Measurements from ENCODE around the gene IP6K1.

The IP6K1 gene

GRCh38 chr3:49707113-49707480, 79.2 kb downstream of the IP6K1 start:
- Histone ChIP-seq H3K27me3 (no peaks in the 10 kb centered on the region), H3K36me3 (peaks cover 31 to 68% (median 46%) of the 10 kb centered on the region in 11 experiments), H3K27ac (peak overlapping the region in 1 of 11 experiments; percentile 32; a peak in 1 of 22 replicates), H3K4me2 (peak overlapping the region in 10 of 11 experiments; percentile 15 to 75 (median 50); a peak in 18 of 22 replicates), H3K9ac (peak overlapping the region in 6 of 11 experiments; percentile 17 to 53 (median 38); a peak in 8 of 22 replicates), H3K4me3 (no peak overlapping the region), H3K9me3 (replicated peaks in 1 of 11) (no peaks in the 10 kb centered on the region), H4K20me1 (peaks cover 0 to 42% (median 0%) of the 10 kb centered on the region in 11 experiments; a peak in 7 of 22 replicates), H3K4me1 (peaks cover 11 to 32% (median 27%) of the 10 kb centered on the region in 10 experiments)
- TF ChIP-seq Cebpa-rat (IDR thresholded peaks at IDR 0.05) = no peak

GRCh38 chr3:49706456-49707112, 79.8 kb downstream of the IP6K1 start:
- H3K4me1 ChIP-seq = peaks cover 7 to 26% (median 22%) of the 10 kb centered on the region in 10 experiments
- H3K27ac ChIP-seq = no peak overlapping the region
- H3K27me3 ChIP-seq = no peaks in the 10 kb centered on the region
- H3K36me3 ChIP-seq = peaks cover 36 to 73% (median 51%) of the 10 kb centered on the region in 11 experiments
- H3K9me3 ChIP-seq (replicated peaks in 1 of 11) = no peaks in the 10 kb centered on the region
- H3K4me2 ChIP-seq = no peak overlapping the region
- no peak overlapping the region for H3K9ac ChIP-seq
- H4K20me1 ChIP-seq = peaks cover 0 to 48% (median 0%) of the 10 kb centered on the region in 11 experiments; a peak in 7 of 22 replicates
- no peak for TF ChIP-seq Cebpa-rat (IDR thresholded peaks at IDR 0.05)
- no peak overlapping the region for H3K4me3 ChIP-seq

- H3K9me3 ChIP-seq (replicated peaks in 1 of 11) = no peaks in the 10 kb centered on the region
- no peaks in the 10 kb centered on the region for H3K27me3 ChIP-seq
- no peak overlapping the region for H3K4me3 ChIP-seq
- H3K9ac ChIP-seq = no peak overlapping the region
- TF ChIP-seq Cebpa-rat (IDR thresholded peaks at IDR 0.05) = no peak
- H4K20me1 ChIP-seq = peaks cover 0 to 59% (median 0%) of the 10 kb centered on the region in 11 experiments; a peak in 8 of 22 replicates
- H3K27ac ChIP-seq = no peak overlapping the region
- peaks cover 45 to 75% (median 61%) of the 10 kb centered on the region in 11 experiments for H3K36me3 ChIP-seq
- no peak overlapping the region for H3K4me2 ChIP-seq
- peaks cover 7 to 15% (median 13%) of the 10 kb centered on the region in 10 experiments for H3K4me1 ChIP-seq
Measured at GRCh38 chr3:49705390-49705960, 80.9 kb downstream of the IP6K1 start.

GRCh38 chr3:49704629-49705028, 81.7 kb downstream of the IP6K1 start:
- H4K20me1 ChIP-seq = peaks cover 0 to 67% (median under 1%) of the 10 kb centered on the region in 11 experiments; a peak in 8 of 22 replicates
- TF ChIP-seq Cebpa-rat (IDR thresholded peaks at IDR 0.05) = no peak
- H3K9me3 ChIP-seq (replicated peaks in 1 of 11) = no peaks in the 10 kb centered on the region
- H3K27me3 ChIP-seq = no peaks in the 10 kb centered on the region
- H3K4me3 ChIP-seq = no peak overlapping the region
- peaks cover 45 to 79% (median 68%) of the 10 kb centered on the region in 11 experiments for H3K36me3 ChIP-seq
- H3K27ac ChIP-seq = no peak overlapping the region
- H3K4me2 ChIP-seq = no peak overlapping the region
- peaks cover 7 to 22% (median 18%) of the 10 kb centered on the region in 10 experiments for H3K4me1 ChIP-seq
- no peak overlapping the region for H3K9ac ChIP-seq

GRCh38 chr3:49703956-49704355, 82.4 kb downstream of the IP6K1 start:
- peak overlapping the region in 1 of 11 experiments; percentile 39; a peak in 1 of 22 replicates for H3K9ac ChIP-seq
- no peaks in the 10 kb centered on the region for H3K27me3 ChIP-seq
- no peak for TF ChIP-seq Cebpa-rat (IDR thresholded peaks at IDR 0.05)
- H3K4me1 ChIP-seq = peaks cover 7 to 29% (median 25%) of the 10 kb centered on the region in 10 experiments
- H3K9me3 ChIP-seq (replicated peaks in 1 of 11) = no peaks in the 10 kb centered on the region
- H3K27ac ChIP-seq = peak overlapping the region in 1 of 11 experiments; percentile 17; a peak in 3 of 22 replicates
- no peak overlapping the region; a peak in 1 of 22 replicates for H3K4me2 ChIP-seq
- no peak overlapping the region for H3K4me3 ChIP-seq
- peaks cover 0 to 74% (median 7%) of the 10 kb centered on the region in 11 experiments; a peak in 8 of 22 replicates for H4K20me1 ChIP-seq
- H3K36me3 ChIP-seq = peaks cover 43 to 86% (median 72%) of the 10 kb centered on the region in 11 experiments

GRCh38 chr3:49703443-49703927, 82.9 kb downstream of the IP6K1 start:
- peak overlapping the region in 2 of 11 experiments; percentile 23 to 39; a peak in 1 of 22 replicates for H3K9ac ChIP-seq
- no peak for TF ChIP-seq Cebpa-rat (IDR thresholded peaks at IDR 0.05)

GRCh38 chr3:49702672-49703071, 83.7 kb downstream of the IP6K1 start:
- no peak overlapping the region for H3K4me2 ChIP-seq
- no peak overlapping the region for H3K27ac ChIP-seq
- peaks cover 0 to 87% (median 8%) of the 10 kb centered on the region in 11 experiments; a peak in 8 of 22 replicates for H4K20me1 ChIP-seq
- no peaks in the 10 kb centered on the region for H3K9me3 ChIP-seq (replicated peaks in 1 of 11)
- no peak overlapping the region for H3K4me3 ChIP-seq
- H3K27me3 ChIP-seq = no peaks in the 10 kb centered on the region
- H3K4me1 ChIP-seq = peaks cover 5 to 33% (median 30%) of the 10 kb centered on the region in 10 experiments
- H3K9ac ChIP-seq = no peak overlapping the region
- TF ChIP-seq Cebpa-rat (IDR thresholded peaks at IDR 0.05) = no peak
- peaks cover 48 to 92% (median 83%) of the 10 kb centered on the region in 11 experiments for H3K36me3 ChIP-seq

More at GRCh38 chr3:49703443-49703927, 82.9 kb downstream of the IP6K1 start:
- Histone ChIP-seq H4K20me1 (peaks cover 0 to 78% (median 8%) of the 10 kb centered on the region in 11 experiments; a peak in 8 of 22 replicates), H3K4me1 (peaks cover 7 to 33% (median 29%) of the 10 kb centered on the region in 10 experiments), H3K36me3 (peaks cover 43 to 89% (median 77%) of the 10 kb centered on the region in 11 experiments), H3K27me3 (no peaks in the 10 kb centered on the region), H3K4me2 (no peak overlapping the region; a peak in 1 of 22 replicates), H3K27ac (peak overlapping the region in 1 of 11 experiments; percentile 17; a peak in 3 of 22 replicates), H3K9me3 (replicated peaks in 1 of 11) (no peaks in the 10 kb centered on the region), H3K4me3 (no peak overlapping the region)

- no peaks in the 10 kb centered on the region for H3K9me3 ChIP-seq (replicated peaks in 1 of 11)
- peaks cover 50 to 99% (median 87%) of the 10 kb centered on the region in 11 experiments for H3K36me3 ChIP-seq
- peak overlapping the region in 2 of 11 experiments; percentile 3 to 44; a peak in 1 of 22 replicates for H3K9ac ChIP-seq
- no peak for TF ChIP-seq Cebpa-rat (IDR thresholded peaks at IDR 0.05)
- no peak overlapping the region for H3K4me3 ChIP-seq
- peak overlapping the region in 2 of 11 experiments; percentile 17 to 78; a peak in 1 of 22 replicates for H3K27ac ChIP-seq
- no peak overlapping the region for H3K4me2 ChIP-seq
- H4K20me1 ChIP-seq = peaks cover 0 to 93% (median 8%) of the 10 kb centered on the region in 11 experiments; a peak in 8 of 22 replicates
- peaks cover 0 to 27% (median 23%) of the 10 kb centered on the region in 10 experiments; a peak in 16 of 20 replicates for H3K4me1 ChIP-seq
- no peaks in the 10 kb centered on the region for H3K27me3 ChIP-seq
Measured at GRCh38 chr3:49701388-49702077, 84.8 kb downstream of the IP6K1 start.
